ENCODE measurements around the gene WRAP73. TPM values are rescaled to one million over a fixed set of nuclear protein-coding genes. Genes with fewer than 3 reads are reported as not detected.
A peak's percentile ranks its signal among the peaks of the same experiment; 100 is the strongest.

The WRAP73 gene
- polyA plus RNA-seq, 3 donors = 26.1 to 64.9 (median 33.2) TPM

- no peaks in the 10 kb centered on the region for H3K36me3 Mint-ChIP-seq
- peaks cover 0 to 5% of the 10 kb centered on the region in 2 donors for H3K9me3 ChIP-seq (replicated peaks in 1 of 2; ENCODE audit: control insufficient read depth in 1 of 2, insufficient read depth in 1 of 2, low read length in 2 of 2)
- H3K9ac ChIP-seq (ENCODE audit: insufficient read depth, low read length, poor library complexity, severe bottlenecking) = no peak overlapping the region
- no peak for TF ChIP-seq CTCF (IDR thresholded peaks at IDR 0.05)
- H3K4me3 ChIP-seq (replicated peaks in 1 of 3; ENCODE audit: low read depth in 2 of 3, low read length in 3 of 3) = no peak overlapping the region
- H3K9me3 Mint-ChIP-seq = peaks cover 0 to 3% (median 0%) of the 10 kb centered on the region in 7 donors
- peaks cover 19 to 50% of the 10 kb centered on the region in 2 donors for H3K27me3 ChIP-seq (ENCODE audit: control insufficient read depth in 2 of 2, insufficient read depth in 2 of 2, low read length in 2 of 2)
- peaks cover 2% of the 10 kb centered on the region for H3K4me1 Mint-ChIP-seq
- intact Hi-C loops (cut with micrococcal nuclease) = loop anchor here in 1 of 2 donors (10.0 kb wide), 1 partner anchor 237 kb away; no protein-coding TSS in a partner anchor
- peaks cover 43 to 67% (median 53%) of the 10 kb centered on the region in 3 donors for H3K27me3 Mint-ChIP-seq (ENCODE audit: low read depth in 3 of 3)
- no peaks in the 10 kb centered on the region for H3K36me3 ChIP-seq (replicated peaks in 1 of 2; ENCODE audit: control insufficient read depth in 1 of 2, insufficient read depth in 2 of 2, low read length in 2 of 2)
- no peak for DNase-seq
- 83% methylated on average over 22 of the region's 26 CpGs for WGBS (ENCODE audit: insufficient coverage)
- H3K79me2 ChIP-seq (ENCODE audit: insufficient read depth, low read length) = no peaks in the 10 kb centered on the region
- no peak overlapping the region for H3K4me2 ChIP-seq (replicated peaks; ENCODE audit: extremely low read depth, low read length, poor library complexity, severe bottlenecking)
- peaks cover 3 to 5% of the 10 kb centered on the region in 2 donors for H3K4me1 ChIP-seq (ENCODE audit: control insufficient read depth in 1 of 2, insufficient read depth in 2 of 2, low read length in 2 of 2)
- no peaks in the 10 kb centered on the region for H4K20me1 ChIP-seq (ENCODE audit: insufficient read depth, low read length)
- no peak overlapping the region for H3K27ac ChIP-seq (ENCODE audit: low read depth in 1 of 2, low read length in 2 of 2)
- H3K4me3 Mint-ChIP-seq = peak overlapping the region in 1 of 2 donors; percentile 68
- no peak overlapping the region for H3K27ac Mint-ChIP-seq
- H2AFZ ChIP-seq (ENCODE audit: insufficient read depth, low read depth, low read length, poor library complexity, severe bottlenecking) = no peak overlapping the region
Observed at GRCh38 chr1:3657578-3658230, 7.8 kb upstream of the WRAP73 start.

GRCh38 chr1:3657096-3657475, 7.2 kb upstream of the WRAP73 start:
- no peak overlapping the region for H3K4me2 ChIP-seq (replicated peaks; ENCODE audit: extremely low read depth, low read length, poor library complexity, severe bottlenecking)
- Mint-ChIP-seq H3K27ac (no peak overlapping the region), H3K4me3 (peak overlapping the region in 1 of 2 donors; percentile 18)

More at GRCh38 chr1:3657096-3657475, 7.2 kb upstream of the WRAP73 start:
- 82% methylated on average over 4 of the region's 6 CpGs for WGBS (ENCODE audit: insufficient coverage)
- Mint-ChIP-seq H3K4me1 (peaks cover 4% of the 10 kb centered on the region), H3K36me3 (no peaks in the 10 kb centered on the region), H3K27me3 (ENCODE audit: low read depth in 3 of 3) (peaks cover 44 to 69% (median 52%) of the 10 kb centered on the region in 3 donors), H3K9me3 (peaks cover 0 to 3% (median 0%) of the 10 kb centered on the region in 7 donors)
- H3K4me1 ChIP-seq (ENCODE audit: control insufficient read depth in 1 of 2, insufficient read depth in 2 of 2, low read length in 2 of 2) = peaks cover 5 to 12% of the 10 kb centered on the region in 2 donors
- H2AFZ ChIP-seq (ENCODE audit: insufficient read depth, low read depth, low read length, poor library complexity, severe bottlenecking) = no peak overlapping the region
- H4K20me1 ChIP-seq (ENCODE audit: insufficient read depth, low read length) = no peaks in the 10 kb centered on the region
- peaks cover 19 to 52% of the 10 kb centered on the region in 2 donors for H3K27me3 ChIP-seq (ENCODE audit: control insufficient read depth in 2 of 2, insufficient read depth in 2 of 2, low read length in 2 of 2)
- intact Hi-C loops (cut with micrococcal nuclease) = loop anchor here in 1 of 2 donors (10.0 kb wide), 1 partner anchor 238 kb away; no protein-coding TSS in a partner anchor
- no peak for DNase-seq
- H3K9ac ChIP-seq (ENCODE audit: insufficient read depth, low read length, poor library complexity, severe bottlenecking) = no peak overlapping the region
- no peaks in the 10 kb centered on the region for H3K79me2 ChIP-seq (ENCODE audit: insufficient read depth, low read length)
- no peak for TF ChIP-seq CTCF (IDR thresholded peaks at IDR 0.05)
- no peaks in the 10 kb centered on the region for H3K36me3 ChIP-seq (replicated peaks in 1 of 2; ENCODE audit: control insufficient read depth in 1 of 2, insufficient read depth in 2 of 2, low read length in 2 of 2)
- no peak overlapping the region for H3K4me3 ChIP-seq (replicated peaks in 1 of 3; ENCODE audit: low read depth in 2 of 3, low read length in 3 of 3)
- H3K27ac ChIP-seq (ENCODE audit: low read depth in 1 of 2, low read length in 2 of 2) = no peak overlapping the region
- H3K9me3 ChIP-seq (replicated peaks in 1 of 2; ENCODE audit: control insufficient read depth in 1 of 2, insufficient read depth in 1 of 2, low read length in 2 of 2) = peaks cover 0 to 5% of the 10 kb centered on the region in 2 donors

All from CD14-positive monocyte (primary cell).